ENCODE measurements around the gene TMEM18.

TMEM18 gene

DNA sequence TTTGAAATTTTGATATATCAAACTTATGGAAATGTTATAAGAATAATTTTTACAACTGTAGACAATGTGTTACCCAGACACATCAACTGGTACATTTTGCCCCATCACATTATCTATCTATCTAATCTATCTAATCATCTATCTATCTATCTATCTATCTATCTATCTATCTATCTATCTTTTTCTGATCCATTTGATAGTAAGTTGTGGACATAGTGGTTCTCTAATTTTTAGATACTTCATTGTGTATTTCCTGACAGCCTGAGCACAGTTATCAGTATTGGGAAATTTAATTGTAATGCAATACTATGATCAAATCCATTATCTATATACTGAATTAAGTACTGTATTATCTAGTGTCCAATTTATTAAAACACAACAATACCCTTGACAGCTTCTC, 42.0 kb upstream of the TMEM18 start:
- no peaks in the 10 kb centered on the region for H3F3A ChIP-seq (ENCODE audit: insufficient read depth, low read length)
- H3K9ac ChIP-seq (ENCODE audit: low read length): no peak overlapping the region
- H3K27ac ChIP-seq (ENCODE audit: low read length): no peak overlapping the region
- no peaks in the 10 kb centered on the region for H3K4me1 ChIP-seq (ENCODE audit: low read length)
- TF ChIP-seq, protein P1, sequence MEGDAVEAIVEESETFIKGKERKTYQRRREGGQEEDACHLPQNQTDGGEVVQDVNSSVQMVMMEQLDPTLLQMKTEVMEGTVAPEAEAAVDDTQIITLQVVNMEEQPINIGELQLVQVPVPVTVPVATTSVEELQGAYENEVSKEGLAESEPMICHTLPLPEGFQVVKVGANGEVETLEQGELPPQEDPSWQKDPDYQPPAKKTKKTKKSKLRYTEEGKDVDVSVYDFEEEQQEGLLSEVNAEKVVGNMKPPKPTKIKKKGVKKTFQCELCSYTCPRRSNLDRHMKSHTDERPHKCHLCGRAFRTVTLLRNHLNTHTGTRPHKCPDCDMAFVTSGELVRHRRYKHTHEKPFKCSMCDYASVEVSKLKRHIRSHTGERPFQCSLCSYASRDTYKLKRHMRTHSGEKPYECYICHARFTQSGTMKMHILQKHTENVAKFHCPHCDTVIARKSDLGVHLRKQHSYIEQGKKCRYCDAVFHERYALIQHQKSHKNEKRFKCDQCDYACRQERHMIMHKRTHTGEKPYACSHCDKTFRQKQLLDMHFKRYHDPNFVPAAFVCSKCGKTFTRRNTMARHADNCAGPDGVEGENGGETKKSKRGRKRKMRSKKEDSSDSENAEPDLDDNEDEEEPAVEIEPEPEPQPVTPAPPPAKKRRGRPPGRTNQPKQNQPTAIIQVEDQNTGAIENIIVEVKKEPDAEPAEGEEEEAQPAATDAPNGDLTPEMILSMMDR (IDR thresholded peaks at IDR 0.05; ENCODE audit: low read length): no peak
- TF ChIP-seq EZH2 (optimal IDR thresholded peaks at IDR 0.05; ENCODE audit: low read depth, low read length) (no peak), EZH2phosphoT487 (IDR thresholded peaks at IDR 0.05; ENCODE audit: low read length) (no peak)
- H3K9me2 ChIP-seq (replicated peaks; ENCODE audit: insufficient read depth, low read length): no peaks in the 10 kb centered on the region
- no peak for DNase-seq
- no peaks in the 10 kb centered on the region for H3K9me3 ChIP-seq (replicated peaks; ENCODE audit: insufficient read depth, low read length)
- no peaks in the 10 kb centered on the region for H3K79me2 ChIP-seq (ENCODE audit: low read length)
- H3K4me2 ChIP-seq (ENCODE audit: low read depth, low read length): no peak overlapping the region
- H3K27me3 ChIP-seq (replicated peaks; ENCODE audit: insufficient read depth, low read length): peaks cover under 1% of the 10 kb centered on the region; the same call in 1 of the 2 replicates
- H4K20me1 ChIP-seq (ENCODE audit: insufficient read depth, low read length): no peaks in the 10 kb centered on the region
- no peak overlapping the region for H3K4me3 ChIP-seq (ENCODE audit: low read length)
- no peak overlapping the region for H2AFZ ChIP-seq (ENCODE audit: low read length)
- H3K36me3 ChIP-seq (replicated peaks; ENCODE audit: insufficient read depth, low read length): no peaks in the 10 kb centered on the region

DNA sequence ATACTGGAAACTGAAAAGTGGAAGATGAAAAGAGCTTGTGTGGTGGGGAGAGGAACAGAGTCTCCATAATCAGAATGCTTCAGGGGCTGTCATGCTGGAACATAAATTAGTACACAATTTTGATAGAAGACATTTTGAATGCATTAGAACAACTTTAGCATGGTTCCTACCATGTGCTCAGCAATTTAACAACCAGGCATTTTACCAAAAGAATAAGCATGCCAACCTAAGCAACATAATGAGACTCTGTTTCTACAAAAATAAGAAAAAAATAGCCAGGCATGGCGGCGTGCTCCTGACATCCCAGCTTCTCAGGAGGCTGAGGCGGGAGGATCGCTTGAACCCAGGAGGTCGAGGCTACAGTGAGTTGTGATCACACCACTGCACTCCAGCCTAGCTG, 40.5 kb upstream of the TMEM18 start:
- TF ChIP-seq EZH2 (optimal IDR thresholded peaks at IDR 0.05; ENCODE audit: low read depth, low read length) (no peak), EZH2phosphoT487 (IDR thresholded peaks at IDR 0.05; ENCODE audit: low read length) (no peak)
- TF ChIP-seq, protein P1 (IDR thresholded peaks at IDR 0.05; ENCODE audit: low read length): no peak
- Histone ChIP-seq H3K4me3 (ENCODE audit: low read length) (no peak overlapping the region), H3K4me2 (ENCODE audit: low read depth, low read length) (no peak overlapping the region), H3K27ac (ENCODE audit: low read length) (no peak overlapping the region), H3F3A (ENCODE audit: insufficient read depth, low read length) (no peaks in the 10 kb centered on the region), H3K79me2 (ENCODE audit: low read length) (no peaks in the 10 kb centered on the region), H3K9me2 (replicated peaks; ENCODE audit: insufficient read depth, low read length) (no peaks in the 10 kb centered on the region), H4K20me1 (ENCODE audit: insufficient read depth, low read length) (no peaks in the 10 kb centered on the region), H2AFZ (ENCODE audit: low read length) (no peak overlapping the region), H3K36me3 (replicated peaks; ENCODE audit: insufficient read depth, low read length) (no peaks in the 10 kb centered on the region), H3K9ac (ENCODE audit: low read length) (no peak overlapping the region), H3K4me1 (ENCODE audit: low read length) (no peaks in the 10 kb centered on the region), H3K27me3 (replicated peaks; ENCODE audit: insufficient read depth, low read length) (no peaks in the 10 kb centered on the region), H3K9me3 (replicated peaks; ENCODE audit: insufficient read depth, low read length) (no peaks in the 10 kb centered on the region)
- no peak for DNase-seq

DNA sequence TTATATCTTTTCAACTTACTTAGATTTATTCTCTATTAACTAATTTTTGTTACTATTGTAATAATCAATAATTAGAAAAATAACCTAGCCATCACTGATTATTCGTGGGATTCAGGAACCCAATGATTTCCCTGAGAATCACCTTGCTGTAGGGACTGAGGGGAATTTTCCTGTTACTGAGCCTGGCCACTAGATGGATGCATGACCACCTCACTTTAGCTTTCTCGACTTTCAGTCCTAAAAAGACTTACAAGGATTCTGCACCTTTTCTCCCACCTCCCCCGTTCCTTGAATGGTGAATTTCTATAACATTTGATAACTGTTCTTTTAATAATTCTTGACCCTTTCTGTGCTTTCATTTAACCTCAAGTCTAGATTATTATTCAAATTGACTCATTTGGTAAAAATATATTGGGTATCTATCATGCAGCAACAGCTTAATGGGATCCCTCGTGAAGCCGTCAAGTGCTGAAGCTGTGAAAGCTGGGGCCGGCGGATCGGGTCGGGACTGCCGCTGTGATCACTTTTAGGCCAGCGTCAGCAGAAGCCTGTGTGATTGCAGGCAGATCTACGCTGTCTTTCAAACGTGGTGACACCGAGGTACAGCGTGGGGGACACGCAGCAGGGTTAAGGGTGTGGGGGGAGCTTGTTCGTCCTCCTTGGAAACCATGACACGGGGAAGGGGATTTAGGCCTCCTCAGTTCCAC, 38.8 kb upstream of the TMEM18 start:
- no peaks in the 10 kb centered on the region for H3K9me3 ChIP-seq (replicated peaks; ENCODE audit: insufficient read depth, low read length)
- no peaks in the 10 kb centered on the region for H3K36me3 ChIP-seq (replicated peaks; ENCODE audit: insufficient read depth, low read length)
- H3K27me3 ChIP-seq (replicated peaks; ENCODE audit: insufficient read depth, low read length): no peaks in the 10 kb centered on the region
- TF ChIP-seq, protein P1 (IDR thresholded peaks at IDR 0.05; ENCODE audit: low read length): no peak
- no peak for TF ChIP-seq EZH2phosphoT487 (IDR thresholded peaks at IDR 0.05; ENCODE audit: low read length)
- TF ChIP-seq EZH2 (optimal IDR thresholded peaks at IDR 0.05; ENCODE audit: low read depth, low read length): no peak
- no peak overlapping the region for H3K27ac ChIP-seq (ENCODE audit: low read length)
- no peak overlapping the region for H3K4me2 ChIP-seq (ENCODE audit: low read depth, low read length)
- no peaks in the 10 kb centered on the region for H3F3A ChIP-seq (ENCODE audit: insufficient read depth, low read length)
- no peaks in the 10 kb centered on the region for H4K20me1 ChIP-seq (ENCODE audit: insufficient read depth, low read length)
- H3K9me2 ChIP-seq (replicated peaks; ENCODE audit: insufficient read depth, low read length): no peaks in the 10 kb centered on the region
- no peaks in the 10 kb centered on the region for H3K79me2 ChIP-seq (ENCODE audit: low read length)
- DNase-seq: no peak
- no peaks in the 10 kb centered on the region for H3K4me1 ChIP-seq (ENCODE audit: low read length)
- no peak overlapping the region for H3K4me3 ChIP-seq (ENCODE audit: low read length)
- H2AFZ ChIP-seq (ENCODE audit: low read length): no peak overlapping the region
- no peak overlapping the region for H3K9ac ChIP-seq (ENCODE audit: low read length)

Data from MM.1S (cell line).